ENCODE measurements around the gene OTC.

OTC gene

GRCh38 chrX:38357747-38358673 lies 5.6 kb downstream of the OTC start:
- no peak for DNase-seq

- no peak for DNase-seq
Observed at GRCh38 chrX:38363046-38363445, 10.6 kb downstream of the OTC start.

GRCh38 chrX:38365954-38366353 lies 13.6 kb downstream of the OTC start:
- DNase-seq: no peak

GRCh38 chrX:38368774-38369173 lies 16.4 kb downstream of the OTC start:
- DNase-seq: no peak

GRCh38 chrX:38371641-38372040 lies 19.2 kb downstream of the OTC start:
- DNase-seq: no peak

GRCh38 chrX:38374431-38374830 lies 22.0 kb downstream of the OTC start:
- no peak for DNase-seq

GRCh38 chrX:38375891-38376290 lies 23.5 kb downstream of the OTC start:
- DNase-seq: no peak

- DNase-seq: no peak
Observed at GRCh38 chrX:38376747-38377146, 24.3 kb downstream of the OTC start.

- no peak for DNase-seq
Observed at GRCh38 chrX:38379088-38379487, 26.7 kb downstream of the OTC start.

GRCh38 chrX:38382663-38383062 lies 30.3 kb downstream of the OTC start:
- DNase-seq: no peak

- DNase-seq: no peak
Observed at GRCh38 chrX:38400389-38400910, 48.0 kb downstream of the OTC start.

- DNase-seq: no peak
Observed at GRCh38 chrX:38402118-38402517, 49.7 kb downstream of the OTC start.

- DNase-seq: no peak
Observed at GRCh38 chrX:38403834-38404233, 51.4 kb downstream of the OTC start.

GRCh38 chrX:38407126-38407525 lies 54.7 kb downstream of the OTC start:
- DNase-seq: no peak

- no peak for DNase-seq
Observed at GRCh38 chrX:38409289-38409688, 56.9 kb downstream of the OTC start.

- DNase-seq: no peak
Observed at GRCh38 chrX:38426785-38427184, 74.4 kb downstream of the OTC start.

- DNase-seq: no peak
Observed at GRCh38 chrX:38431525-38431924, 79.1 kb downstream of the OTC start.

- no peak for DNase-seq
Observed at GRCh38 chrX:38435130-38435529, 82.7 kb downstream of the OTC start.

GRCh38 chrX:38437093-38437492 lies 84.7 kb downstream of the OTC start:
- DNase-seq: no peak

GRCh38 chrX:38438321-38438720 lies 85.9 kb downstream of the OTC start:
- no peak for DNase-seq

- DNase-seq: no peak
Observed at GRCh38 chrX:38452603-38453002, 100.2 kb downstream of the OTC start.

- no peak for DNase-seq
Observed at GRCh38 chrX:38458071-38458470, 105.7 kb downstream of the OTC start.

- DNase-seq: no peak
Observed at GRCh38 chrX:38462257-38462656, 109.9 kb downstream of the OTC start.

- DNase-seq: no peak
Observed at GRCh38 chrX:38465686-38466085, 113.3 kb downstream of the OTC start.
